GM20000 (cell line): Measurements from ENCODE around the gene CHGA.

ENCODE experiments used
- DNase-seq: peaks from one replicate; pipeline ENCODE4 v3.0.0; 2012; ENCODE audit warnings: low spot score
- CTCF ChIP-seq: IDR thresholded peaks from 2 replicates; pipeline ENCODE4 v1.5.1; 2012; ENCODE audit warnings: mild to moderate bottlenecking, control low read depth; ENCODE audit errors: extremely low read depth, missing control alignments

CHGA gene

GRCh38 chr14:92927349-92928257, 4.7 kb downstream of the CHGA start:
- TF ChIP-seq CTCF = no peak
- no peak for DNase-seq

GRCh38 chr14:92928258-92928629, 5.3 kb downstream of the CHGA start:
- DNase-seq = no peak
- no peak for TF ChIP-seq CTCF

GRCh38 chr14:92928961-92929688, 6.2 kb downstream of the CHGA start:
- no peak for DNase-seq
- TF ChIP-seq CTCF = no peak

GRCh38 chr14:92929689-92930608, 7.0 kb downstream of the CHGA start:
- no peak for DNase-seq
- no peak for TF ChIP-seq CTCF

GRCh38 chr14:92930737-92931602, 8.0 kb downstream of the CHGA start:
- TF ChIP-seq CTCF = no peak
- no peak for DNase-seq

- TF ChIP-seq CTCF = no peak
- DNase-seq = no peak
Observed at GRCh38 chr14:92931681-92932447, 8.9 kb downstream of the CHGA start.
